Effector CD8-positive, alpha-beta T cell (primary cell): Measurements from ENCODE around the gene ABHD18.
"Not testable (repeated sequence)": the region's sequence is repeated elsewhere in the genome, so short reads cannot be mapped to it uniquely, and the experiment has no call there.

ENCODE experiments used
- DNase-seq: peaks from one replicate; lab custom pipeline; 2025; lab: John Stamatoyannopoulos, UW

ABHD18 gene

DNA sequence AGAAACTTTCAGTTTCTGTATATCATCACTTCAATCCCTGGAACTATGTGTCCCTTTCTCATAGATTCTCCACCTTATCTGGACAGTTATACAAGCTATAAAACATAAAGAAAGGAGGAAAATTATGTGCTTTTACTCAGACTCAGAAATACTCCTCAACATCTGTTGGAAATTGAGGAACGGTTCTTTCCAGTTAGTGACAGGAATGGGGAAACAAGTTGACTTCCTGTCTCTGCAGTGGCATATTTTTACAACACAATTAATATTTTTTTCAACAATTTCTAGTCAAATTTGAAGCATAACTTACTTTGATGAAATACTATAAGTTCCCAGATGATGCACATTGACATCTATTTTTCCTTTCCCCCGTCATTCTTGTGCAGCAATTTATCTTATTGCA, 27.9 kb downstream of the ABHD18 start:
- DNase-seq: no peak

DNA sequence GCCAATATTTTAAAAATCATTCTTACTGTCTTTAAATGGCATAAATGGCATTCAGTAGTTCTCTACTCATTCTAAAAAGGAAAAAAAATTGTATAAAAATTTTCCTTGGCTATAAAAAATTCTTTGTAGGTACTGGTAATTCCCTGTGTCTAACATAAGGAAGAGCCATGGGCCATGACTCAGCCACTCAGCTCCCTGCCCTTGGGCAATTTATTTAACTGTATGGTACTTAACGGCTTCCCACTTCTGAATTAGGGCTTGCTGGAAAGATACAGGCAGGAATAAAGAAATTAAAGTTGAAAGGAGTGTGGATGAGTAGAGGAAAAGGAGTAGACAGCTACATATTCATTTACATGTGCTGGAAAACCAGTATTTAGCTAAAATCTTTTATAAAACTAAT, 30.6 kb downstream of the ABHD18 start:
- no peak for DNase-seq

DNA sequence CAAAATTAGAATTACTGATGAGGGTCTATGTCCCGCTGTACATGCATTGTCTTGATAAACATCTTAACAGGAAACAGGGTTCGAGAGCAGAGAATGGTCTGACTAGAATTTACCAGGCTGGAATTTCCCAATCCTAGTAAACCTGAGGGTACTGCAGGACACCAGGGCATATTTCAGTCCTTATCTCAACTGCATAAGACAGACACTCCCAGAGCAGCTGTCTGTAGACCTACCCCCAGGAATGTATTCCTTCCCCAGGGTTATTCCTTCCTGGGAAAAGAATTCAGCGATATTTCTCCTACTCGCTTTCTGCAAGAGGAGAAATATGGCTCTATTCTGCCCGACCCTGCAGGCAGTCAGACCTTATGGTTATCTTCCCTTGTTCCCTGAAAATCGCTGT, 31.3 kb downstream of the ABHD18 start:
- DNase-seq: not testable (repeated sequence)

DNA sequence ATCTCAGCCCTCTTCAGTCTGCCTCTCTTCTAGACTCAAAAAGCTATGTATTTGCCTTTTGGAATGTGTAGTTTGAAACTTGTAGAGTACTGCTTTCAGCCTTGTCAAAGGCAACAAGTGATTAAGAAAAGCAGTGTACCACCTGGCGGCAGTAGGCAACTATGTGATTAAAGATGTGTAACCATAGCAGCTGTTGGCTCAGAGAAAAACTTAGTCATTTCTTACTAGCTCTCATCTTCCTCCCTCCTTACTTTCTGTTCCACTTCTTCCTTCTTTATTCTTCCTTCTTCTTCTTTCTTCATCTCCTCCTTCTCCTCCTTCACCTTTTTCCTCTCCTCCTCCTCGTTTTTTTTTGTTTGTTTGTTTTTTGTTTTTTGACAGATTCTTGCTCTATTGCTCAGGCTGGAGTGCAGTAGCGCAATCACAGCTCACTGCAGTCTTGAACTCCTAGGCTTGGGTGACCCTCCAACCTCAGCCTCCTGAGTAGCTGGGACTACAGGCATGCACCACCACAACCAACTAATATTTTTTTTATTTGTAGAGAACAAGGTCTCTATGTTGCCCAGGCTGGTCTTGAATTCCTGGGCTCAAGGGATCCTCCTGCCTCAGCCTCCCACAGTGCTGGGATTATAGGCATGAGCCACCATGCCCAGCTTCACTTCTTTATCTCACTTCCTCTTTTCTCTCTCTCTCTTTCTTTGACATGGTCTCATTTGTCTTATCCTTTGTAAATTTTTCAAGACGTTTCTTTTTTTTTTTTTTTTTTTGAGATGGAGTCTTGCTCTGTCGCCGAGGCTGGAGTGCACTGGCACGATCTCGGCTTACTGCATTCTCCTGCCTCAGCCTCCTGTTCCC, 32.6 kb downstream of the ABHD18 start:
- no peak for DNase-seq

DNA sequence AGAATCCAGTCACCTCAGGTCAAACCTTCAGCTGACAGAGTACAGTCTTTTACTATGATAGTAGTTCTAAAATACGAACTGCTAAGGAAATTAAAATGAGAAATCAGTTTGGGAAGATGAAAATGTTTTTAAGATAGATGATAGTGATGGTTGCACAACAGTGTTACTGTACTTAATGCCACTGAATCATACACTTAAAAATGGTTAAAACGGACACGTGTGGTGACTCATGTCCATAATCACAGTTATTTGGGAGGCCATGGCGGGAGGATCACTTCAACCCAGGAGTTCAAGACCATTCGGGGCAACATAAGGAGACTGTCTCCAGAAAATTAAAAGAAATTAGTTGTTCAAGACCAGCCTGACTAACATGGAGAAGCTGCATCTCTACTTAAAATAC, 41.4 kb downstream of the ABHD18 start:
- DNase-seq: no peak

DNA sequence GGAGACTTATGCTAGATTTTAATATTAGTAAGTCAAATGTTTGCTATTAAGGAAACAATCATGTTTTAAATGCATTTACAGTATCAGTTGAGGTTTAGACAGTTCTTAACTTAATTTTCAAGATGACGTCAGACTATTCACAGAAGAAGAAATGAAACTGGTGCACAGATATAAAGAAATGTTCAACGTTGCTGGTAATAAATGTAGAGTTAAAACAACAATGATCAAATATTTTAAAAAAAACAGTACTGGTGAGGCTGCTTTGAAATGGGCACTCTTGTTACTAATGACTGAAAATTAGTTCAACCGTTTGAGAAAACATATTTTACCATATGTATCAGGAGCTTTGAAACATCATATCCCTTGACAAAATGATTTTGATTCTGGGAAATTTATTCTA, 44.2 kb downstream of the ABHD18 start:
- no peak for DNase-seq

DNA sequence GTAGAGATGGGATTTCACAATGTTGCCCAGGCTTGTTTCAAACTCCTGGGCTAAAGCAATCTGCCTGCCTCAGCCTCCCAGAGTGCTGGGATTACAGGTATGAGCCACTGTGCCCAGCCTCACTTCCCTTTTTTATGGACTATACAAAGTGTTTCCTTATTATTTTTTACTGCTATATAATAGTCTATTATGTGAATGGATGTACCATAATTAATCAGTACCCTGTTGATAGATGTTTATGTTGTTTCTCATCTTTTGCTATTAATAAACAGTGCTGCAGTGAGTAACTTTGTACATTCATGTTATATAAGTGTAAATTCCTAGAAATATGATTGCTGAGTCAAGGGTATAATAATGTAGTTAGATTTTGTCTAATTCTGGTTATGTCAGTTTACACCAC, 60.1 kb downstream of the ABHD18 start:
- no peak for DNase-seq

DNA sequence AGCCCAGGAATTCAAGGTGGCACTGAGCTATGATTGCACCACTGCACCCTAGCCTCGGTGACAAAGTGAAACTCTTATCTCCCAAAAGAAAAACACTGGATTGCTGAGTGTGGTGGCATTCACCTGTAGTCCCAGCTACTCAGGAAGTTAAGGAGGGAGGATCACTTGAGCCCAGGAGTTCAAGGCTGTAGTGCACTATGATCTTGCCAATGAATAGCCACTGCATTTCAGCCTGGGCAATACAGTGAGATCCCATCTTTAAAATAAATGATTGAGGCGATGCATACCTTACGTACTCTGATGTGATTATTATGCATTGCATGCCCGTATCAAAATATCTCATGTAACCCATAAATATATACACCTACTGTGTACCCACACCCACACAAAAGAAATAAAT, 64.7 kb downstream of the ABHD18 start:
- DNase-seq: no peak

DNA sequence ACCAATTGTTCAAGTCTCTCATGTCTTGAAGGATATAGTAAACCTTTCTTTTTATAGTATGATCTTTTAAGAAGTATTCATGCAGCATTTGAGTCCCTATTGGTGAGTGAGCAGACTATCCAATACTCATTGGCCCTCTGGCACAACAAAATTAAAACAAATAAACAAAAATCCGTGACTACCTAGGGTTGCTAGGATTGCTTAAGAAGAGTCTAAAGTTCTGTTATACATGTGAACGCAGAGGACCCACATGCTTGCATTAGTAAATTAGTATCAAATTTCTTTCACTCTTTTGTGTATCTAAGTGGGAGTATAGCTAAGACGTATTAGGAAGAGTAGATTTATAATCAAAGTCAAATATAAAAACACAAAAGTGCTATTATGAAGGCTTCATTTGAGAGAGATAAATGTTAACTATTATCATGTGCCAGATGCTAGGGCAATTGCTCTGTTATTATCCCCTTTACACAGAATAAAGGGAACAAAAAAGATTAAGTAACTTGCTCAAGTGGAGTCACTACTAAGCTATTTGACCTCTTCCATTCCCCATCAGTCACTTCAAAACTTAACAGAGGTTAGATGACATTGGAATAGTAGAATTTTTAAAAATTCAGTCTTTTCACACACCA, 66.7 kb downstream of the ABHD18 start:
- no peak for DNase-seq

DNA sequence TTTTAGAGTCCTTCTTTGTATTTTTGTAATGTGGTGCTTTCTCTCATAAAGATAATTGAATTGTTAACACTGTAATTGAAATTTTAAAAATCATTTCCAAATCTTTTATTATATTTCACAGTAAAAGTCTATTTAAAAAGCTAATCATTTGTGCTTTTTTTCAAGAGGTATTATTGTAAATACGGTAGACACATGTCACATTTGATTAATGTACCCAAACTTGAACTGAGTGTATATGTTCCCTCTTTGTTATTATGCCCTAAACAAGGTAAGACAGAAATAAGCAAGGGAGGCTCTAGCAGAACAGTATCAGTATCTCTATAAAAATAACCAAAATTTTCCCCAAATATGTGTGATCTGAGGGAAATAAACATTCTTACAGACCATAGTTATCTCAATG, 74.4 kb downstream of the ABHD18 start:
- DNase-seq: no peak

DNA sequence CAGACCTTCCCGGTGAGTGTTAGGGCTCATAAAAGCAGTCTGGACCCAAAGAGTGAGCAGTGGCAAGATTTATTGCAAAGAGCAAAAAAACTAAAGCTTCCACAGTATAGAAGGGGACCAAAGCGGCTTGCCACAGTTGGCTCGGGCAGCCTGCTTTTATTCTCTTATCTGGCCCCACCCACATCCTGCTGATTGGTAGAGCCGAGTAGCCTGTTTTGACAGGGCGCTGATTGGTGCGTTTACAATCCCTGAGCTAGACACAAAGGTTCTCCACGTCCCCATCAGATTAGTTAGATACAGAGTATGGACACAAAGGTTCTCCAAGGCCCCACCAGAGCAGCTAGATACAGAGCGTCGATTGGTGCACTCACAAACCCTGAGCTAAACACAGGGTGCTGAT, 81.8 kb downstream of the ABHD18 start:
- not testable (repeated sequence) for DNase-seq

DNA sequence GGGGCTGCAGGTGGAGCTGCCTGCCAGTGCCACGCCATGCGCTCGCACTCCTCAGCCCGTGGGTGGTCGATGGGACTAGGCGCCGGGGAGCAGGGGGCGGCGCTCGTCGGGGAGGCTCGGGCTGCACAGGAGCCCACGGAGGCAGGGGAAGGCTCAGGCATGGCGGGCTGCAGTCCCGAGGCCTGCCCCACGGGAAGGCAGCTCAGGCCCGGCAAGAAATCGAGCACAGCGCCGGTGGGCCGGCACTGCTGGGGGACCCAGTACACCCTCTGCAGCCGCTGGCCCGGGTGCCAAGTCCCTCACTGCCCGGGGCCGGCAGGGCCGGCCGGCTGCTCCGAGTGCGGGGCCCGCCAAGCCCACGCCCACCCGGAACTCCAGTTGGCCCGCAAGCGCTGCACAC, 82.3 kb downstream of the ABHD18 start:
- not testable (repeated sequence) for DNase-seq

DNA sequence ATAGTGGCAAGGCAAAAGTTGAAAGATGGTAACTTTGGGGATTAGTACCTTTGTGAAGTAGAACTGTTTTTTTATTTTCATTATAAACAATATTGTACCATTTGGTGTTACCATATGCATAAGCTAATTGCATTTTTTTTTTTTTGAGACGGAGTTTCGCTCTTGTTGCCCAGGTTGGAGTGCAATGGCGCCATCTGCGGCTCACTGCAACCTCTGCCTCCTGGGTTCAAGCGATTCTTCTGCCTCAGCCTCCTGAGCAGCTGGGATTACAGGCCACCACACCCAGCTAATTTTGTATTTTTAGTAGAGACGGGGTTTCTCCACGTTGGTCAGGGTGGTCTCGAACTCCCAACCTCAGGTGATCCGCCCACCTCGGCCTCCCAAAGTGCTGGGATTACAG, 86.0 kb downstream of the ABHD18 start:
- DNase-seq: not testable (repeated sequence)

DNA sequence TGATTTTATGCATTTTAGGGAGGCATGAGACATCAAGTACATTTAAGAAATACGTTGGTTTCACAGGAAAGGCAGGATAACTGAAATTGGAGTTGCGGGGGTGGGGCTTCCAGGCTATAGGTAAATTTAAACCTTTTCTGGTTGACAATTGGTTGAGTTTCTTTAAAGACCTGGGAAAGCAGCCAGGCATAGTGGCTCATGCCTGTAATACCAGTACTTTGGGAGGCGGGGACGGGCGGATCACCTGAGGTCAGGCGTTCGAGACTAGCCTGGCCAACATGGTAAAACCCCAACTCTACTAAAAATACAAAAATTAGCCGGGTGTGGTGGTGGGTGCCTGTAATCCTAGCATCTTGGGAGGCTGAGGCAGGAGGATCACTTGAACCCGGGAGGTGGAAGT, 89.7 kb downstream of the ABHD18 start:
- not testable (repeated sequence) for DNase-seq

DNA sequence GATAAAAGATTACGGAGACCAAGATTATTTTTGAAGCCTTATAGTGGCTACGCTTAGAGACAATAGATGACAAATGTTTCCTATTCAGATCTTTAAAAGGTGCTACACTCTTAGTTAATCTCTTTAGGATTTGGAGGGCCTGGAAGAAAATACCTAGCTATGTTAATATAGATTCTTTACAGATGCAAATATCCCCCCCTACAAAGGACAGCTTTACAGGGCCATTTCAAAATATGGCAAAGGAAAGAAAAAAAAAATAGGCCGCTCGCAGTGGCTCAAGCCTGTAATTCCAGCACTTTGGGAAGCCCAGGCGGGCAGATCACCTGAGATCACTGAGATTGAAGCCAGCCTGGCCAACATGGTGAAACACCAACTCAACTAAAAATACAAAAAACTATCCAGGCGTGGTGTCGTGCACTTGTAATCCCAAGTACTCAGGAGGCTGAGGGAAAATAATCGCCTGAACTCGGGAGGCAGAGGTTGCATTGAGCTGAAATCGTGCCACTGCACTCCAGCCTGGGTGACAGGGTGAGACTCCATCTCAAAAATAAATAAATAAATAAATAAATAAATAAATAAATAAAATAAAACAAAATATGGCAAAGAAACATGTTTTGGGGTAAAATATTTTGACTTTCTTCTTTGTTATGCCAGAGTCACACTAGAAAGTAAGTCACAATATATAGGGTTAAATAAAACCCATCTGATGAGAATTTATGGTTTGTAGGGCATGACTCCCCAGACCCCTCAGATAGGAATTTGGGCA, 90.4 kb downstream of the ABHD18 start:
- DNase-seq: not testable (repeated sequence)

DNA sequence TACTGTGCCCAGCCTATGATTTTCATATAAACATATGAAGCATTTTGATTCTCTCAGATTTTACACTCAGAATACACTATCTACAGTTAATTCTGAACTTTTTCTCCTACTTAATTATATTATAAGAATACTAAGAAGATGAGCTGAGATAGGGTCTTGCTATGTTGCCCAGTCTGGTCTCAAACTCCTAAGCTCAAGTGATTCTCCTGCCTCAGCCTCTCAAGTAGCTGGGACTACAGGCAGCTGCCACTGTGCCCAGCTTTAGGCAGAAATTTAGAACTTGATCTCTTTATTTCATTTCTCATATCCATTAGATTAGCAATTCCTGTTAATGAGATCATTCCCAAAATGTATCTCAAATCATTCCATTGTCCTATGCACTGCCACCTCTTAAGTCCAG, 91.2 kb downstream of the ABHD18 start:
- no peak for DNase-seq

DNA sequence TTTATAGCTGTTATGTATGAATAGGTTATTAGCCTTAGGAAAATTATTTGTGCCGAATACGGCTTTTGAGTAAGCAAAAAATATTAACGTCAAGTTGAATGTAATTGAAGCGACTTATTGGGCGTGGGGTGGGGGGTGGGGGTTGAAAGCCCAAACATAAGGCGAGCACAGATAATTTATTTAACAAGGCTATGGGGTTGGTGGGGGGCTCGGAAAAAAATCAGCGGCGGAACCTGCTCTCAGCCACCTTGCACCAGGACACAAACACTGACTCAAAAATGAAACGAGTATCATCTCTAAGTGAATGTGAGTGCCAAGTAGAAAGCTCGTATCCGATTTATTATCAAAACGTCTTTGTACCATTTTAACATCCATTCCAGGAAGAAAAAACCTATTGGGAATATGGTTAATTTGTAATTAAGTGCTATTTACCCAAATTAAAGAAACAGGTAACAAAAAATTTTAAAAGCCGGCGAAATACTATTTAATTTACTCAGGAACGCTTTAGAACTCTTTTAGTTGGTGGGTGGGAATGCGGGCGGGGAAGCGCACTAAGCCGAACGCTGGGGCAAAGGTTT, 95.0 kb downstream of the ABHD18 start:
- no peak for DNase-seq

DNA sequence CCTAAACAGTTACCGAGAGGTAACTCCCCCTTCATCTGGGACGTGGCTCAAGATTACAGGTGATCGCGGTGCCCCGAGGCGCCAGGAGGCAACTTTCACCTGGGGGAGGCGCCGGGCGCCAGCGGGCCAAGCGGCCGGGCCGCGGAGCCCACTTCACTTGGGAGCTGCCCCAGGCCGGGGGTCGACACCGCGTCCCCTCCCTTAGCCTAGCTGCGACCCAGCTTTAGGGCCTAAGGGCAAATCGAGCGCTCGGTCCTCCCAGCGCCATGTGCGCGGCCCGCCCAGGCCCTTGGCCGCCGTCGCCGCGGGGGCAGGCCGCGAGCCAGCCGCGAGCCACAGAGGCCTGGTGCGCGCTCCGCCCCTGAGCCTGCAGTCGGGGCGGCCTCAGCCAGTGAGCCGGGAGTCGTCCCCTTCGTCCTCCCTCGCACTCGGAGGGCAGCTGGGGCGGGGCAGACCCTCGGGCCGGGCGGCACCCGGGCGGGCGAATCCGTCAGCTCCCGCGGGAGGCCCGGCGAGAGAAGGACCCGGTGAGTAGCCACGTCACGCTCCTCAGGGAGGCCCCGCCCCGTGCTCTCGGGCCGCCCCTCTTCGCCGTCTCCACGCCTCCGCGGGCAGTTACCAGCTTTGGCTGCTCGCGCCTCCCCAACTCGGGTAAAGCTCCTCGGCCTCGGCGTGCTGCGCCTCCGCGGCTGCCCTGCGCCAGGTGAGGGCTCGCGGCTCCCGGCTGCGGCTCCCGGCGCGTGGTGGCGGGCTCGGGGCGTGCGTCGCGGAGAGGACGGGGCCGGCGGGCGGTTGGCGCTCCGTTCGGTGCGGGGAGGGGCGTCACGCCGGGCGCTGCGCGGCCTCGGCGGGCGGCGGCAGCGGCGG, 95.7 kb downstream of the ABHD18 start, which contains the start of gene LARP1B:
Gene LARP1B, plus strand, starts transcription at position 614 of the 867 bp plus-strand sequence. CDS start 13,640 bp downstream, outside the sequence.
- DNase-seq: peak; percentile 82

DNA sequence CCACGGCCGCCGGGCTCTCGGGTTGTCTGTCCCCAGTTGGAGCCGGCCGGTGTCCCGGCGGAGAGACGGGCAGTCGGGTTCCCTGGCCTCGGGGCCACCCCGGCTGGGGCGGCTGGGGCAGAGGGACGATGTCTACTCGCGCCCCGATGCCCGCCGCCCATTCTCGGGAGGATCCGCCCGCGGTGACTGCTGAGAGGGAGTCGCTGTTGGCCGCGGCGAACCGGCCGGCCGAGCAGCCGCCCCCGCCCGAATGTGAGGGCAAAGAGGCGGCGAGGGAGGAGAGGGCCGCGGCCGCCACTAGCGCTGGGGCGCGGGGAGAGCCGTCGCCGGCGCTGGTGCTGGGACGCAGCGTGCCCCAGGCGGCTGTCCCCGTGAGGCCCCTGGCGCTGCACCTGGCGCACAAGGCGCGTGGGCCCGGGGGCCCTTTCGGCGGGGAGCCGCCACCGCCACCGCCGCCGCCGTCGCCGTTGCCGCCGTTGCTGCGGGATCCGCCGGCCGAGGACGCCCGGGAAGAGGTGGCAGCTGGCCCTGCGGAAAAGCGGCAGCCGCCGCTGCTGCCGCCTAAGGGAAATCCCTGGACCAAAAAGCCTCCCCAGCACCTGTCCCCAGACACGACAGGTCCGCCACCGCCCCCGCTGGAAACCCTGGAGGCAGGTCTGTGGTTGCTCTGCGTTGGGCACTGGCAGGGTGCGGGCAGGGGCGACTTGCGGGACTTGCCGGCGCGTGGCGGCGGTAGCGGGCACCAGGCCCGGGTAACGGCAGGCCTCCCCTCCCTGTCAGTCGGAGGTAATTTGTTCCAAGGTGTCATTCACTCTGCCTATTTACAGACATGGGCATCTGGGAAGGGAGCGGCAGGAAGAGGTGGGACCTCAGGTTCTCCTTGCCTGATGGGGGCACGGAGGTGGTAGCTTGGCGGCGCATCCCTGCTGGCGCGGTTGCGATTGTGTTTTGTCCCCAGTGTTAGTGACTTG, 96.6 kb downstream of the ABHD18 start:
- peak; percentile 38 for DNase-seq

DNA sequence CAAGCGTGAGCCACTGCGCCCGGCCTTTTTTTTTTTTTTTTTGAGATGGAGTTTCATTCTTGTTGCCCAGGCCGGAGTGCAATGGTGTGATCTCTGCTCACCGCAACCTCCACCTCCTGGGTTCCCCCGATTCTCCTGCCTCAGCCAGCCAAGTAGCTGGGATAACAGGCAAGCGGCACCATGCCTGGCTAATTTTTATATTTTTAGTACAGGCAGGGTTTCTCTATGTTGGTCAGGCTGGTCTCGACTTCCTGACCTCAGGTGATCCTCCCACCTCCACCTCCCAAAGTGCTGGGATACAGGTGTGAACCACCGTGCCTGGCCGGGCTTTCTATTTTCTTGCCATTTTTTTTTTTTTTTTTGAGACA, 101.2 kb downstream of the ABHD18 start:
- DNase-seq: not testable (repeated sequence)
